GM23338 (cell line): ENCODE data around the gene FBXO28.

ENCODE experiments used
- EZH2 ChIP-seq: fragments of 200-600 bp; sonication (generic); IDR thresholded peaks from one replicate; pipeline ENCODE4 v1.8.0; 2017; ENCODE audit warnings: antibody characterized with exemption, mild to moderate bottlenecking, low read depth; ENCODE audit not compliant: unreplicated experiment
- EZH2phosphoT487 ChIP-seq: fragments of 200-600 bp; sonication (generic); IDR thresholded peaks from one replicate; pipeline ENCODE4 v1.8.1; 2018; ENCODE audit warnings: antibody characterized with exemption; ENCODE audit not compliant: unreplicated experiment
- POLR2AphosphoS5 ChIP-seq: IDR thresholded peaks from 2 replicates; pipeline ENCODE4 v1.6.1; 2016; ENCODE audit warnings: antibody characterized with exemption, low read depth
- TF ChIP-seq, protein P1 (sequence below), 2 experiments: fragments of 200-600 bp in 1 of 2; sonication (generic) in 1 of 2; conservative IDR thresholded peaks; 2 replicates each; pipeline versions ENCODE4 v1.5.1 to v1.6.1; 2016 to 2017; ENCODE audit warnings: antibody characterized with exemption in 2 of 2, low read depth in 2 of 2, mild to moderate bottlenecking in 2 of 2, moderate library complexity in 1 of 2
- TF ChIP-seq, protein P2 (sequence below): IDR thresholded peaks from one replicate; pipeline ENCODE4 v1.6.1; 2018; ENCODE audit warnings: antibody characterized with exemption; ENCODE audit not compliant: unreplicated experiment

DNA sequence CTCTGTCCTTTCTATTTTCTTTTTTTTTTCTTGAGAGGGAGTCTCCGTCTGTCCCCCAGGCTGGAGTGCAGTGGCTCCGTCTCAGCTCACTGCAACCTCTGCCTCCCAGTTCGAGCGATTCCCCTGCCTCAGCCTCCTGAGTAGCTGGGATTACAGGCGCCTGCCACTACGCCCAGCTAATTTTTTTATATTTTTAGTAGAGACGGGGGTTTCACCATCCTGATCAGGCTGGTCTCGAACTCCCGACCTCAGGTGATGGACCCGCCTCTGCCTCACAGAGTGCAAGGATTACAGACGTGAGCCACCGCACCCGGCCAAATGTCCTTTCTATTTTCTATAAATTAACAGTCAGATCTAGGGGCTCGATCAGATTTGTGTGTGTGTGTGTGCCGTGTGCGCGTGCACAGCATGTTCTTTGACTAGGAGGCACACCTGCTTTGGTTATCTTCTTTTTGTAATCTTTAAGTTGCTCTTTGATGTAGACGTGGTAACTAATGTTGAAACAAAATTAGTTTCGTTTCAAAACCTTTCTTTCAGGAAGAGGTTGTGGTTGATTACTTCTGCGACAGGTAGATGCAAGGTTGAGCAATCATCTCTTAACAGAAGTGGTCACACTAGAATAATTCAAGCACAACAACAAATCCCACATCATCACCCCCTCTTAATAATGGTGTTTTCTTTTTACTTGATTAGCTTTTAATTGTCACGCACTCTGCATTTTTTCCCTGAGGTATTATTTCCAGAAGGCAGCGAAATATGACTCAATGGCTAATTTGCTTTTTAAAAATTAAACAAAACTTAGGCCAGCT is 68.3 kb downstream of the FBXO28 start:
- TF ChIP-seq EZH2 (no peak), EZH2phosphoT487 (no peak), POLR2AphosphoS5 (no peak)
- TF ChIP-seq, protein P1, sequence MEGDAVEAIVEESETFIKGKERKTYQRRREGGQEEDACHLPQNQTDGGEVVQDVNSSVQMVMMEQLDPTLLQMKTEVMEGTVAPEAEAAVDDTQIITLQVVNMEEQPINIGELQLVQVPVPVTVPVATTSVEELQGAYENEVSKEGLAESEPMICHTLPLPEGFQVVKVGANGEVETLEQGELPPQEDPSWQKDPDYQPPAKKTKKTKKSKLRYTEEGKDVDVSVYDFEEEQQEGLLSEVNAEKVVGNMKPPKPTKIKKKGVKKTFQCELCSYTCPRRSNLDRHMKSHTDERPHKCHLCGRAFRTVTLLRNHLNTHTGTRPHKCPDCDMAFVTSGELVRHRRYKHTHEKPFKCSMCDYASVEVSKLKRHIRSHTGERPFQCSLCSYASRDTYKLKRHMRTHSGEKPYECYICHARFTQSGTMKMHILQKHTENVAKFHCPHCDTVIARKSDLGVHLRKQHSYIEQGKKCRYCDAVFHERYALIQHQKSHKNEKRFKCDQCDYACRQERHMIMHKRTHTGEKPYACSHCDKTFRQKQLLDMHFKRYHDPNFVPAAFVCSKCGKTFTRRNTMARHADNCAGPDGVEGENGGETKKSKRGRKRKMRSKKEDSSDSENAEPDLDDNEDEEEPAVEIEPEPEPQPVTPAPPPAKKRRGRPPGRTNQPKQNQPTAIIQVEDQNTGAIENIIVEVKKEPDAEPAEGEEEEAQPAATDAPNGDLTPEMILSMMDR (conservative IDR thresholded peaks at IDR 0.05; ENCODE audit: low read depth in 2 of 2): no peak
- TF ChIP-seq, protein P2, sequence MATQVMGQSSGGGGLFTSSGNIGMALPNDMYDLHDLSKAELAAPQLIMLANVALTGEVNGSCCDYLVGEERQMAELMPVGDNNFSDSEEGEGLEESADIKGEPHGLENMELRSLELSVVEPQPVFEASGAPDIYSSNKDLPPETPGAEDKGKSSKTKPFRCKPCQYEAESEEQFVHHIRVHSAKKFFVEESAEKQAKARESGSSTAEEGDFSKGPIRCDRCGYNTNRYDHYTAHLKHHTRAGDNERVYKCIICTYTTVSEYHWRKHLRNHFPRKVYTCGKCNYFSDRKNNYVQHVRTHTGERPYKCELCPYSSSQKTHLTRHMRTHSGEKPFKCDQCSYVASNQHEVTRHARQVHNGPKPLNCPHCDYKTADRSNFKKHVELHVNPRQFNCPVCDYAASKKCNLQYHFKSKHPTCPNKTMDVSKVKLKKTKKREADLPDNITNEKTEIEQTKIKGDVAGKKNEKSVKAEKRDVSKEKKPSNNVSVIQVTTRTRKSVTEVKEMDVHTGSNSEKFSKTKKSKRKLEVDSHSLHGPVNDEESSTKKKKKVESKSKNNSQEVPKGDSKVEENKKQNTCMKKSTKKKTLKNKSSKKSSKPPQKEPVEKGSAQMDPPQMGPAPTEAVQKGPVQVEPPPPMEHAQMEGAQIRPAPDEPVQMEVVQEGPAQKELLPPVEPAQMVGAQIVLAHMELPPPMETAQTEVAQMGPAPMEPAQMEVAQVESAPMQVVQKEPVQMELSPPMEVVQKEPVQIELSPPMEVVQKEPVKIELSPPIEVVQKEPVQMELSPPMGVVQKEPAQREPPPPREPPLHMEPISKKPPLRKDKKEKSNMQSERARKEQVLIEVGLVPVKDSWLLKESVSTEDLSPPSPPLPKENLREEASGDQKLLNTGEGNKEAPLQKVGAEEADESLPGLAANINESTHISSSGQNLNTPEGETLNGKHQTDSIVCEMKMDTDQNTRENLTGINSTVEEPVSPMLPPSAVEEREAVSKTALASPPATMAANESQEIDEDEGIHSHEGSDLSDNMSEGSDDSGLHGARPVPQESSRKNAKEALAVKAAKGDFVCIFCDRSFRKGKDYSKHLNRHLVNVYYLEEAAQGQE: no peak
